ENCODE results near the gene ARMC7. TPM values are rescaled to one million over a fixed set of nuclear protein-coding genes. Genes with fewer than 3 reads are reported as not detected.
A peak's percentile ranks its signal among the peaks of the same experiment; 100 is the strongest.
"Not testable (repeated sequence)": the region's sequence is repeated elsewhere in the genome, so short reads cannot be mapped to it uniquely, and the experiment has no call there.

ARMC7 gene
- total and polyA plus RNA-seq, 12 donors: 3.7 to 13.8 (median 7.8) TPM

- TF ChIP-seq POLR2A (IDR thresholded peaks at IDR 0.05): no peak
- TF ChIP-seq CTCF (IDR thresholded peaks at IDR 0.05): no peak
- intact Hi-C loops (cut with DNase I): loop anchor here in 1 of 2 donors (10.0 kb wide), 1 partner anchor 64 kb away; no protein-coding TSS in a partner anchor
Measured at GRCh38 chr17:75068750-75069149, 41.0 kb upstream of the ARMC7 start.

GRCh38 chr17:75069783-75070182 is 40.0 kb upstream of the ARMC7 start:
- no peaks in the 10 kb centered on the region for H3K9me3 ChIP-seq (replicated peaks in 1 of 3)
- peaks cover 0 to 4% of the 10 kb centered on the region in 2 donors for H3K36me3 ChIP-seq (replicated peaks in 1 of 2)
- WGBS, 4 donors: 63 to 95% (median 95%) methylated on average over 2 of the region's 2 CpGs
- intact Hi-C loops (cut with DNase I): loop anchor here in 1 of 2 donors (10.0 kb wide), 1 partner anchor 65 kb away; no protein-coding TSS in a partner anchor
- DNase-seq: peak in 1 of 7 donors; percentile 51
- H3K4me1 ChIP-seq (replicated peaks in 1 of 2): peaks cover 0 to 8% of the 10 kb centered on the region in 2 donors
- no peak overlapping the region for H3K4me3 ChIP-seq
- TF ChIP-seq POLR2A (IDR thresholded peaks at IDR 0.05): no peak
- peak in 4 of 6 experiments; percentile 9 to 43 (median 37) for TF ChIP-seq CTCF (IDR thresholded peaks at IDR 0.05)
- no peak overlapping the region for H3K27ac ChIP-seq
- no peaks in the 10 kb centered on the region for H3K27me3 ChIP-seq

More at GRCh38 chr17:75068750-75069149, 41.0 kb upstream of the ARMC7 start:
- DNase-seq: no peak
- H3K27me3 ChIP-seq: no peaks in the 10 kb centered on the region
- peaks cover 0 to 12% of the 10 kb centered on the region in 2 donors for H3K36me3 ChIP-seq (replicated peaks in 1 of 2)
- H3K4me3 ChIP-seq: no peak overlapping the region
- no peaks in the 10 kb centered on the region for H3K9me3 ChIP-seq (replicated peaks in 1 of 3)
- H3K4me1 ChIP-seq (replicated peaks in 1 of 2): peaks cover 0 to 5% of the 10 kb centered on the region in 2 donors
- H3K27ac ChIP-seq: no peak overlapping the region
- WGBS, 4 donors: 77 to 82% (median 80%) methylated on average over 8 of the region's 8 CpGs

- H3K9me3 ChIP-seq (replicated peaks in 1 of 3); H3K36me3 ChIP-seq (replicated peaks in 1 of 2): not testable (repeated sequence)
Measured at GRCh38 chr17:75071478-75072271, 38.1 kb upstream of the ARMC7 start.

GRCh38 chr17:75072909-75073308 is 36.9 kb upstream of the ARMC7 start:
- H3K9me3 ChIP-seq (replicated peaks in 1 of 3); intact Hi-C loops (cut with DNase I); H3K4me3 ChIP-seq; H3K27ac ChIP-seq; H3K36me3 ChIP-seq (replicated peaks in 1 of 2); H3K27me3 ChIP-seq; DNase-seq: not testable (repeated sequence)
- WGBS, 4 donors: 95 to 99% (median 97%) methylated on average over 5 of the region's 5 CpGs
- peaks cover 4 to 17% of the 10 kb centered on the region in 2 donors for H3K4me1 ChIP-seq (replicated peaks in 1 of 2)

More at GRCh38 chr17:75071478-75072271, 38.1 kb upstream of the ARMC7 start:
- H3K27me3 ChIP-seq; DNase-seq; H3K4me1 ChIP-seq (replicated peaks in 1 of 2); intact Hi-C loops (cut with DNase I); H3K4me3 ChIP-seq; H3K27ac ChIP-seq: not testable (repeated sequence)
- 64 to 77% (median 72%) methylated on average over 6 to 8 of the region's 8 CpGs for WGBS, 4 donors

GRCh38 chr17:75073618-75074047 is 36.1 kb upstream of the ARMC7 start:
- Histone ChIP-seq H3K27me3 (no peaks in the 10 kb centered on the region), H3K4me1 (replicated peaks in 1 of 2) (peaks cover 7 to 25% of the 10 kb centered on the region in 2 donors), H3K27ac (peak overlapping the region in 2 of 5 donors; percentile 56 to 60), H3K36me3 (replicated peaks in 1 of 2) (no peaks in the 10 kb centered on the region), H3K4me3 (no peak overlapping the region), H3K9me3 (replicated peaks in 1 of 3) (no peaks in the 10 kb centered on the region)
- TF ChIP-seq CTCF (IDR thresholded peaks at IDR 0.05) (peak in 1 of 6 experiments; percentile 24), POLR2A (IDR thresholded peaks at IDR 0.05) (no peak)
- WGBS, 4 donors: 27 to 41% (median 37%) methylated on average over 5 of the region's 5 CpGs
- intact Hi-C loops (cut with DNase I): no loop called here
- DNase-seq: peak; percentile 38 to 79 (median 67)
